PC-9 (cell line): ENCODE data around the gene MTG1. TPM values are rescaled to one million over a fixed set of nuclear protein-coding genes. Genes with fewer than 3 reads are reported as not detected.

Experiments used
- BruUV-seq: library from RNA; stranded (reverse); fragments of 400-500 nt; replicated peaks from 2 replicates; lab custom pipeline; 2021; lab: Mats Ljungman, UMichigan
- CTCF ChIA-PET: fragments of 300-600 bp; sonication (Branson Sonifier 250); formaldehyde crosslinking; loops from one replicate; lab custom pipeline; 2022; ENCODE audit warnings: antibody characterized with exemption; lab: Charles Lee
- POLR2A ChIA-PET: fragments of 300-600 bp; sonication (Branson Sonifier 250); formaldehyde crosslinking; loops from one replicate; lab custom pipeline; 2022; ENCODE audit warnings: antibody characterized with exemption; ENCODE audit not compliant: unreplicated experiment; lab: Charles Lee
- DNase-seq, 2 experiments: peaks; one replicate each; pipeline versions ENCODE4 v3.0.0 to v3.0.0-alpha.2; 2015 to 2022; ENCODE audit warnings: mixed read lengths in 1 of 2
- H2AFZ ChIP-seq: fragments of 200-600 bp; sonication (generic); 2 replicates; pipeline ENCODE4 v1.8.1; 2017; ENCODE audit warnings: antibody characterized with exemption
- H3F3A ChIP-seq: fragments of 200-600 bp; sonication (generic); 2 replicates; pipeline ENCODE4 v1.8.1; 2017; ENCODE audit warnings: antibody characterized with exemption, mild to moderate bottlenecking, low read depth; ENCODE audit not compliant: insufficient read depth
- H3K27ac ChIP-seq: fragments of 200-600 bp; sonication (generic); 2 replicates; pipeline ENCODE4 v1.6.1; 2016; ENCODE audit warnings: mixed run types
- H3K27me3 ChIP-seq: fragments of 200-600 bp; sonication (generic); 2 replicates; pipeline ENCODE4 v1.6.1; 2016; ENCODE audit warnings: low read depth, mixed run types; ENCODE audit not compliant: insufficient read depth
- H3K36me3 ChIP-seq: fragments of 200-600 bp; sonication (generic); 2 replicates; pipeline ENCODE4 v1.6.1; 2016; ENCODE audit warnings: low read depth, mixed run types
- H3K4me1 ChIP-seq: fragments of 200-600 bp; sonication (generic); replicated peaks from 2 replicates; pipeline ENCODE4 v1.6.1; 2016; ENCODE audit warnings: mixed run types; ENCODE audit not compliant: insufficient read depth
- H3K4me2 ChIP-seq: fragments of 200-600 bp; sonication (generic); 2 replicates; pipeline ENCODE4 v1.6.1; 2017; ENCODE audit warnings: mixed run types
- H3K4me3 ChIP-seq: fragments of 200-600 bp; sonication (generic); 2 replicates; pipeline ENCODE4 v1.6.1; 2016; ENCODE audit warnings: mixed run types
- H3K79me2 ChIP-seq: fragments of 200-600 bp; sonication (generic); 2 replicates; pipeline ENCODE4 v1.6.1; 2017; ENCODE audit warnings: low read depth, mixed run types
- H3K9me2 ChIP-seq: fragments of 200-600 bp; sonication (generic); 2 replicates; pipeline ENCODE4 v1.8.1; 2017; ENCODE audit warnings: mild to moderate bottlenecking; ENCODE audit not compliant: insufficient read depth
- H3K9me3 ChIP-seq: fragments of 200-600 bp; sonication (generic); 2 replicates; pipeline ENCODE4 v1.8.1; 2016; ENCODE audit warnings: low read depth; ENCODE audit not compliant: insufficient read depth
- H4K20me1 ChIP-seq: fragments of 200-600 bp; sonication (generic); 2 replicates; pipeline ENCODE4 v1.8.1; 2017; ENCODE audit not compliant: insufficient read depth
- EZH2 ChIP-seq: fragments of 200-600 bp; sonication (generic); IDR thresholded peaks from 2 replicates; pipeline ENCODE4 v1.8.0; 2017; ENCODE audit warnings: antibody characterized with exemption, low read depth
- intact Hi-C: fragments of 100-400 bp; cut with micrococcal nuclease; formaldehyde crosslinking; loops from one replicate; pipeline ENCODE4 v1.10.0; 2022; ENCODE audit not compliant: unreplicated experiment
- total RNA-seq: library from RNA; stranded (reverse); gene quantifications from 2 replicates; pipeline ENCODE4 v1.2.3, GENCODE V29; 2021
- TF ChIP-seq, protein P1 (sequence below): fragments of 200-600 bp; sonication (generic); conservative IDR thresholded peaks from 2 replicates; pipeline ENCODE4 v1.6.1; 2017; ENCODE audit warnings: mixed run types, antibody characterized with exemption, mild to moderate bottlenecking, moderate library complexity

Gene MTG1
- total RNA-seq, 1 experiment from 2014 or later = 33.0 TPM

DNA sequence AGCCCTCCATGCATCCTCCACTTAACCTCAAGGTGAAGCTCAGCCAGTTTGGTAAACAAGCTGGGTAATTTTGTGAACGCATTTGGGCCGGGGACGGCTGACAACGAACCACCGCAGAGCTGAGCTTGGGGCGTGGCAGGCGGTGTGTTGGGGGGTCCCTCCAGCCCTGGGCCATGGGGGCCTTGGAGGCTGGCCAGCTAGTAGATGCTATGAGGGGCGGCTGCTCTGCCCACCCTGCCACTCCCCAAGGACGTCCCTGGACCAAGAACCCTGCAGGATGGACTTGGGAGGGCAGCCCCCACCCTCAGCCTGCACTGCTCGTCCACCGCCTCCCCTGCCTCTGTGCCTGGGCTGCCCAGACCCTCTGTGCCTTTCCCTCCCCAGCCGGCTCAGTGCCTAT, 47.8 kb downstream of the MTG1 start:
- no TSS peak for BruUV-seq
- Histone ChIP-seq H4K20me1 (no peaks in the 10 kb centered on the region), H3K4me3 (no peak overlapping the region), H3K4me1 (no peaks in the 10 kb centered on the region), H3K27ac (no peak overlapping the region), H3K9me3 (no peaks in the 10 kb centered on the region), H3K79me2 (no peaks in the 10 kb centered on the region), H3K36me3 (no peaks in the 10 kb centered on the region), H3F3A (no peaks in the 10 kb centered on the region), H3K4me2 (no peak overlapping the region), H3K9me2 (no peaks in the 10 kb centered on the region), H2AFZ (no peak overlapping the region), H3K27me3 (no peaks in the 10 kb centered on the region)
- TF ChIP-seq, protein P1, sequence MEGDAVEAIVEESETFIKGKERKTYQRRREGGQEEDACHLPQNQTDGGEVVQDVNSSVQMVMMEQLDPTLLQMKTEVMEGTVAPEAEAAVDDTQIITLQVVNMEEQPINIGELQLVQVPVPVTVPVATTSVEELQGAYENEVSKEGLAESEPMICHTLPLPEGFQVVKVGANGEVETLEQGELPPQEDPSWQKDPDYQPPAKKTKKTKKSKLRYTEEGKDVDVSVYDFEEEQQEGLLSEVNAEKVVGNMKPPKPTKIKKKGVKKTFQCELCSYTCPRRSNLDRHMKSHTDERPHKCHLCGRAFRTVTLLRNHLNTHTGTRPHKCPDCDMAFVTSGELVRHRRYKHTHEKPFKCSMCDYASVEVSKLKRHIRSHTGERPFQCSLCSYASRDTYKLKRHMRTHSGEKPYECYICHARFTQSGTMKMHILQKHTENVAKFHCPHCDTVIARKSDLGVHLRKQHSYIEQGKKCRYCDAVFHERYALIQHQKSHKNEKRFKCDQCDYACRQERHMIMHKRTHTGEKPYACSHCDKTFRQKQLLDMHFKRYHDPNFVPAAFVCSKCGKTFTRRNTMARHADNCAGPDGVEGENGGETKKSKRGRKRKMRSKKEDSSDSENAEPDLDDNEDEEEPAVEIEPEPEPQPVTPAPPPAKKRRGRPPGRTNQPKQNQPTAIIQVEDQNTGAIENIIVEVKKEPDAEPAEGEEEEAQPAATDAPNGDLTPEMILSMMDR = no peak
- no peak for TF ChIP-seq EZH2
- no peak for DNase-seq
- CTCF ChIA-PET = no interaction called here
- POLR2A ChIA-PET = no interaction called here
- intact Hi-C loops = no loop called here

DNA sequence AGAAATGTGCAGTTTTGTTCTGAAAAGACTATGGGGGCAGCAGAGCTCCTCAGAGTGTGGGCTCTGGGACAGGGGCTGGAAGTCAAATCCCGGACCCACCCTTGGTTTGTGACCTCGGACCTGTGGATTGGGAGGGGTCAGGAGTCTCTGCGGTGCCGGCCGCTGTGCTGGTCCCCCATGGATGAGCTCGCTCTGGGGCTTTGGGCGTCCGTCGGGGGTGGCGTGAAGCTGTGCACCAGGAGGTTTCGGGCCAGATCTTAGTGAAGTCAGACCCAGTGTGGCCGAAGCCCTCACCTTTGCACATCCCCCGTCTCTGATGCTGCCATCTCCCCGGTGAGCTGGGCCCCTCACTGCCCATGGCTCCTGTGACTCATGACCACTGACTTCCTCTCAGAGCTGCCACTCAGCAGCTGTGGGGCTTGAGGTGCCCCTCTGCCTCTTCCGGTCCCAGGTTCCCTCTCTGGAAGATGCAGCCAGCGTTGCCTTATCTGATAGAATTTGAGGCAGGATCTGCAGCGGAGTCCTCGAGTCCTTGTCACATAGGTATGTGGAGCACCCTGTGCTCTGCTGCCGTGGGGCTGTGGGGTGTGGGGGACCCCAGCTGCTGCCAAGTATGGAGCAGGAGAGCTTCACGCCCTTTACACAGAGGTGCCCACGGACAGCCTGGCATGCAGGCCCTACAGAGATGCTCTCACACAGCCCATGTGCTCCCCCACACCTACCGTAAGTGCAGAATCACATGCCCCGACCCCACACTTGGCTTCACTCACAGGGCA, 48.4 kb downstream of the MTG1 start:
- TF ChIP-seq, protein P1 = no peak
- TF ChIP-seq EZH2 = no peak
- H3K4me1 ChIP-seq = no peaks in the 10 kb centered on the region
- POLR2A ChIA-PET = no interaction called here
- no peaks in the 10 kb centered on the region for H4K20me1 ChIP-seq
- intact Hi-C loops = no loop called here
- DNase-seq = no peak
- no peaks in the 10 kb centered on the region for H3K27me3 ChIP-seq
- BruUV-seq = no TSS peak
- no peaks in the 10 kb centered on the region for H3F3A ChIP-seq
- H3K36me3 ChIP-seq = no peaks in the 10 kb centered on the region
- CTCF ChIA-PET = no interaction called here
- no peaks in the 10 kb centered on the region for H3K79me2 ChIP-seq
- no peaks in the 10 kb centered on the region for H3K9me3 ChIP-seq
- no peak overlapping the region for H3K27ac ChIP-seq
- H2AFZ ChIP-seq = no peak overlapping the region
- no peak overlapping the region for H3K4me3 ChIP-seq
- H3K9me2 ChIP-seq = no peaks in the 10 kb centered on the region
- no peak overlapping the region for H3K4me2 ChIP-seq

DNA sequence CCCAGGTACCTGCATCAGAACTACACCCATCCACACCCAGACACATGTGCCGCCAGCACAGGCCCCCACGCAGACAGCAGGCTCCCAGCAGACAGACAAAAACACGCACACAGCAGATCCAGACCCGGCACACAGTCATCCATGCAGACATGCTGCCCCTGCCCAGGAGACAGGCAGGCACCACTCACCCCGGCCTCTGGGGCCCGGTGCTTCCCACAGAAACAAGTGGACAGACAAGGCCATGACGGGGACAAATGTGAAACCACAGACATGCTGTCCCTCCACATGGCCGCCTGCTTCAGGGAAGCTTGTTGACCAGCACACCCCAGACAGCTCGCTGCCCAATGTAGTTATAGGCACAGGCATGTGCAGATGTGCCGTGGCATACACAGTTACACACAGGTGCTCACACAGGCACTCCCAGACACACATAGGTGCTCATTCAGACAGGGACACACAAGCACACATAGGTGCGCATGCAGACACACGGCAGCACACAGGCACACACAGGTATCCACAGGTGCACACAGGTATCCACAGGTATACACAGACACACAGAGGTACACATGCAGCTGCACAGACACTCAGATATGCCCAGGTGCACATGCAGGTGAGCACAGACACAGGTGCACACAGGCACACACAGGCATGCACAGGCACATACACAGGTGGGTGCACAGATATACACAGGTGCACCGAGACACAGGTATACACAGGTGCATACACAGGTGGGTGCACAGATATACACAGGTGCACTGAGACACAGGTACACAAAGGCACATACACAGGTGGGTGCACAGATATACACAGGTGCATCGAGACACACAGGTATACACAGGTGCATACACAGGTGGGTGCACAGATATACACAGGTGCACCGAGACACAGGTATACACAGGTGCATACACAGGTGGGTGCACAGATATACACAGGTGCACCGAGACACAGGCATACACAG, 49.3 kb downstream of the MTG1 start:
- no peak overlapping the region for H3K4me2 ChIP-seq
- H3K27ac ChIP-seq = no peak overlapping the region
- ChIA-PET CTCF (no interaction called here), POLR2A (no interaction called here)
- H3K79me2 ChIP-seq = no peaks in the 10 kb centered on the region
- H3K9me2 ChIP-seq = no peaks in the 10 kb centered on the region
- H3K4me3 ChIP-seq = no peak overlapping the region
- no peaks in the 10 kb centered on the region for H4K20me1 ChIP-seq
- H2AFZ ChIP-seq = no peak overlapping the region
- BruUV-seq = no TSS peak
- intact Hi-C loops = no loop called here
- no peaks in the 10 kb centered on the region for H3K4me1 ChIP-seq
- no peaks in the 10 kb centered on the region for H3K27me3 ChIP-seq
- DNase-seq = no peak
- no peaks in the 10 kb centered on the region for H3K36me3 ChIP-seq
- H3F3A ChIP-seq = no peaks in the 10 kb centered on the region
- TF ChIP-seq EZH2 = no peak
- TF ChIP-seq, protein P1 = no peak
- H3K9me3 ChIP-seq = no peaks in the 10 kb centered on the region
